Endodermal cell (in vitro differentiated cells): ENCODE measurements around the gene SNCA. TPM values are rescaled to one million over a fixed set of nuclear protein-coding genes. Genes with fewer than 3 reads are reported as not detected.
A peak's percentile ranks its signal among the peaks of the same experiment; 100 is the strongest.

Experiments used
- DNase-seq: peaks from one replicate; pipeline ENCODE4 v3.0.0-alpha.2; 2017
- H3K27ac ChIP-seq: 2 replicates; pipeline ENCODE4 v1.5.1; 2013; ENCODE audit warnings: mild to moderate bottlenecking, low read depth, low read length, moderate library complexity
- H3K27me3 ChIP-seq: 2 replicates; pipeline ENCODE4 v1.6.1; 2013; ENCODE audit warnings: mild to moderate bottlenecking, low read length, moderate library complexity; ENCODE audit not compliant: insufficient read depth, control insufficient read depth, poor library complexity, severe bottlenecking
- H3K36me3 ChIP-seq: 2 replicates; pipeline ENCODE4 v1.7.0; 2013; ENCODE audit warnings: mild to moderate bottlenecking, low read length, moderate library complexity; ENCODE audit not compliant: control insufficient read depth, insufficient read depth
- H3K4me1 ChIP-seq: one replicate; pipeline ENCODE4 v1.7.0; 2013; ENCODE audit warnings: low read length; ENCODE audit not compliant: control insufficient read depth, insufficient read depth
- H3K4me3 ChIP-seq: 2 replicates; pipeline ENCODE4 v1.5.1; 2013; ENCODE audit warnings: mild to moderate bottlenecking, low read length, moderate library complexity
- H3K9ac ChIP-seq: 2 replicates; pipeline ENCODE4 v1.6.1; 2013; ENCODE audit warnings: mild to moderate bottlenecking, low read length, moderate library complexity; ENCODE audit not compliant: poor library complexity, severe bottlenecking; ENCODE audit errors: extremely low read depth
- H3K9me3 ChIP-seq: 2 replicates; pipeline ENCODE4 v1.6.1; 2013; ENCODE audit warnings: mild to moderate bottlenecking, low read length, moderate library complexity; ENCODE audit not compliant: control insufficient read depth
- H3K27ac Mint-ChIP-seq: 2 replicates; pipeline ENCODE4 v1.8.0; 2020; ENCODE audit warnings: mixed read lengths
- H3K27me3 Mint-ChIP-seq: 2 replicates; pipeline ENCODE4 v1.8.0; 2021; ENCODE audit warnings: mild to moderate bottlenecking, mixed read lengths; ENCODE audit not compliant: insufficient read depth
- H3K36me3 Mint-ChIP-seq: 2 replicates; pipeline ENCODE4 v1.8.0; 2020; ENCODE audit warnings: low read depth, mixed read lengths
- H3K4me1 Mint-ChIP-seq: 2 replicates; pipeline ENCODE4 v1.8.0; 2020; ENCODE audit warnings: mixed read lengths
- H3K4me3 Mint-ChIP-seq: 2 replicates; pipeline ENCODE4 v1.8.0; 2020; ENCODE audit warnings: mild to moderate bottlenecking, moderate library complexity, mixed read lengths
- H3K9me3 Mint-ChIP-seq: 2 replicates; pipeline ENCODE4 v1.8.0; 2020; ENCODE audit warnings: mild to moderate bottlenecking, mixed read lengths
- WGBS, 2 experiments: methylation state at CpG; one replicate each; pipeline versions ENCODE4 v1.1.5 to v1.1.7; 2013; ENCODE audit warnings: missing lambda C conversion rate in 2 of 2, mixed read lengths in 1 of 2; ENCODE audit not compliant: insufficient coverage in 1 of 2, insufficient read length in 1 of 2; 5-methylcytosine and 5-hydroxymethylcytosine counted together
- long read RNA-seq, 4 experiments: library from polyadenylated mRNA in 2 of 4; library from RNA in 1 of 4; library from capped mRNA in 1 of 4; stranded (forward) in 3 of 4; unstranded in 1 of 4; transcript quantifications; one replicate each; pipeline ENCODE4 v2.0.0, GENCODE V29; 2020 to 2021; ENCODE audit warnings: inconsistent platforms in 1 of 4
- polyA plus RNA-seq, 2 experiments: library from polyadenylated mRNA; stranded (reverse); fragments of 50-300 nt; gene quantifications; one replicate each; pipeline ENCODE4 v1.2.3, GENCODE V29; 2013
- total RNA-seq, 2 donors: library from RNA; stranded (reverse); fragmentation: NEBNext Ultra II Directional in 1 of 2; extraction: Animal tissue kit (Norgen Biotek cat#: 25700) in 1 of 2; gene quantifications; 2 replicates in 1 of 2; 3 replicates in 1 of 2; pipeline ENCODE4 v1.2.1, GENCODE V29; 2021
- TF ChIP-seq, protein P1 (sequence below): fragments of 200-600 bp; sonication (generic); conservative IDR thresholded peaks from 2 replicates; pipeline ENCODE4 v1.5.0; 2021; ENCODE audit warnings: antibody characterized with exemption, mild to moderate bottlenecking

The SNCA gene
- 10 to 100 TPM; 11.3 to 13.5 TPM for total RNA-seq
- 21.4 TPM for polyA plus RNA-seq (2013, experiment 1 of 2)
- polyA plus RNA-seq (2013, experiment 2 of 2), result 19.5 TPM
- long read RNA-seq, experiment 1, partial matches to known transcripts, result 2 of 4 reads
- long read RNA-seq, experiment 1, other reads (novel, unspliced or antisense), result 0 of 4 reads
- long read RNA-seq, experiment 2, transcript SNCA-205 (6 exons, 1,290 nt), result major isoform, 21 of 27 reads
- long read RNA-seq, experiment 2, partial matches to known transcripts, result 1 of 27 reads
- long read RNA-seq, experiment 2, other reads (novel, unspliced or antisense), result 2 of 27 reads
- long read RNA-seq, experiment 3, transcript SNCA-205 (6 exons, 1,290 nt), result major isoform, 27 of 35 reads
- long read RNA-seq, experiment 3, partial matches to known transcripts, result 2 of 35 reads
- long read RNA-seq, experiment 3, other reads (novel, unspliced or antisense), result 3 of 35 reads
- long read RNA-seq, experiment 4, transcript SNCA-205 (6 exons, 1,290 nt), result major isoform, 42 of 54 reads
- long read RNA-seq, experiment 4, partial matches to known transcripts, result 3 of 54 reads
- long read RNA-seq, experiment 4, other reads (novel, unspliced or antisense), result 0 of 54 reads

DNA sequence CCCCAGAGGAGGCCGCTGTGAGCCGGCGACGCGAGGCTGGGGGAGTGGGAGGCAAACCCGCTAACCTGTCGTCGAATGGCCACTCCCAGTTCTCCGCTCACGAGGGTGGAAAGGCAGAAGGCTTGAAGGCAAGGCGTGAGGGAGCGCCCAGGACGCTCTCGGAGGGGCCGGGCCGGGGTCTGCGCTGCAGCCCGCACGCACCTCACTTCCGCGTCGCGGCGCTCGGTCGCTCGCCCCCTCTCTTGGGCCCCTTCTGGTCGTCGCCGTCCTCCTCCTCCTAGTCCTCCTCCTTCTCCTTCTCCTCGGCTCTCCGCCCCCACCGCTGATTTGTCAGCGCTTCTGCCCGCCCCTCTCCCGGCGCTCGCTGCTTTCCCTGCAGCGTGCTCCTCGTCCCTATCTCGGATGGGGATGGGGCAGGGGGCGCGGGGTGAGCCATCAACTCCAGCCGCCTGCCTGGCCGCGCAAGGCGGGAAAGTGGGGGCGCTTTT lies at the start of gene SNCA:
TSS of gene SNCA (minus strand) at position 265 of the 488 bp plus-strand sequence. CDS start 1,494 bp downstream, outside the sequence.
- H3K4me3 Mint-ChIP-seq, result peak within 1 kb of the TSS; percentile 77
- H3K36me3 ChIP-seq, result no peaks in the 10 kb centered on the region
- H3K4me1 ChIP-seq, result no peaks in the 10 kb centered on the region
- TF ChIP-seq, protein P1, sequence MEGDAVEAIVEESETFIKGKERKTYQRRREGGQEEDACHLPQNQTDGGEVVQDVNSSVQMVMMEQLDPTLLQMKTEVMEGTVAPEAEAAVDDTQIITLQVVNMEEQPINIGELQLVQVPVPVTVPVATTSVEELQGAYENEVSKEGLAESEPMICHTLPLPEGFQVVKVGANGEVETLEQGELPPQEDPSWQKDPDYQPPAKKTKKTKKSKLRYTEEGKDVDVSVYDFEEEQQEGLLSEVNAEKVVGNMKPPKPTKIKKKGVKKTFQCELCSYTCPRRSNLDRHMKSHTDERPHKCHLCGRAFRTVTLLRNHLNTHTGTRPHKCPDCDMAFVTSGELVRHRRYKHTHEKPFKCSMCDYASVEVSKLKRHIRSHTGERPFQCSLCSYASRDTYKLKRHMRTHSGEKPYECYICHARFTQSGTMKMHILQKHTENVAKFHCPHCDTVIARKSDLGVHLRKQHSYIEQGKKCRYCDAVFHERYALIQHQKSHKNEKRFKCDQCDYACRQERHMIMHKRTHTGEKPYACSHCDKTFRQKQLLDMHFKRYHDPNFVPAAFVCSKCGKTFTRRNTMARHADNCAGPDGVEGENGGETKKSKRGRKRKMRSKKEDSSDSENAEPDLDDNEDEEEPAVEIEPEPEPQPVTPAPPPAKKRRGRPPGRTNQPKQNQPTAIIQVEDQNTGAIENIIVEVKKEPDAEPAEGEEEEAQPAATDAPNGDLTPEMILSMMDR, result no peak
- 1 to 10% methylated on average over 2 to 48 of the region's 48 CpGs for WGBS, 2 experiments
- no peaks in the 10 kb centered on the region for H3K4me1 Mint-ChIP-seq
- peak within 1 kb of the TSS; percentile 54 for H3K27ac ChIP-seq
- H3K36me3 Mint-ChIP-seq, result no peaks in the 10 kb centered on the region
- H3K27ac Mint-ChIP-seq, result peak within 1 kb of the TSS; percentile 80
- H3K27me3 ChIP-seq, result peaks cover 39% of the 10 kb centered on the region
- H3K9me3 ChIP-seq, result no peaks in the 10 kb centered on the region
- no peak within 1 kb of the TSS for H3K9ac ChIP-seq
- peak; percentile 95 for DNase-seq
- H3K9me3 Mint-ChIP-seq, result no peaks in the 10 kb centered on the region
- peaks cover 33% of the 10 kb centered on the region for H3K27me3 Mint-ChIP-seq
- H3K4me3 ChIP-seq, result peak within 1 kb of the TSS; percentile 84

DNA sequence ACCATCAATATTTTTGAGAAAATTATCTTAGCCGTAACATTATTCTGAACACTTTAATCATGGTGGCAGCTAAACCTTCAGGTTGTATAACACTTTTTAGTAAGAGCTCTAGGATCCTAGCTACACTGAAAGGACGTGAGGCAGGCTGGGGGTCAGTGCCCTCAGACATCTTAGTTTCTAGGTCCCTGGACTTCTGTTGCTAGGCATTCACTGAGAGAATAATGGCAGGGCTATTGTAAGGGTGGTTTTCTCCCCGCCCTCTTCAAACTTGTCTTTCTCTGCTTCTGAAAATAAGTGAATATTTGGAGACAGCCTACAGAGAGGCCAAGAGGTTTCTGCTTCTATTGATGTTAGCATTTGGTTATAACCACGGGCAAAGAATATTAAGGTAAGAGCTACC lies 42.3 kb upstream of the SNCA start:
- Histone ChIP-seq H3K36me3 (no peaks in the 10 kb centered on the region), H3K27me3 (no peaks in the 10 kb centered on the region), H3K9ac (no peak overlapping the region), H3K4me3 (no peak overlapping the region), H3K9me3 (no peaks in the 10 kb centered on the region), H3K4me1 (no peaks in the 10 kb centered on the region), H3K27ac (peak overlapping the region; percentile 83)
- no peak for DNase-seq
- no peaks in the 10 kb centered on the region for H3K9me3 Mint-ChIP-seq
- H3K4me1 Mint-ChIP-seq, result no peaks in the 10 kb centered on the region
- H3K27ac Mint-ChIP-seq, result no peak overlapping the region
- H3K36me3 Mint-ChIP-seq, result no peaks in the 10 kb centered on the region
- TF ChIP-seq, protein P1, result no peak
- peaks cover 2% of the 10 kb centered on the region for H3K27me3 Mint-ChIP-seq
- WGBS, 2 experiments, result 60 to 90% methylated on average over 1 to 4 of the region's 4 CpGs
- H3K4me3 Mint-ChIP-seq, result no peak overlapping the region

DNA sequence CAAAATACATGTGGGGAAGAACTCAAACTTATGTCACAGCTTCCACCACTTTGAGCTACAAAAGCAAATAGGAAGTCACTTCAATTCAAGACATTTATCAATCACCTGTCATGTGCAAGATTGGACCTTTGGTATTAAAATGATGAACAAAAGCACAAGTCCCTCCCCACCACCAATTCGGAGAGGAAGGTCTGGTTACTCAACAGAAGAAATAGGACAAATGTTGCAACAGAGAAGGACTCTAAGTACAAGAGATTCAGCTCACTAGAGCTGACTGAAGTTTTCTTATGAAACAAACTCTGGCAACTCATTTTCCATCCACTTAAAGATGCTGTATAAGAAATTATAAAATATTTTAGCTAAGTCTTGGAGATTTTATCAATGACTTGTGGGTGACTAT lies 41.6 kb upstream of the SNCA start:
- H3K4me3 ChIP-seq, result no peak overlapping the region
- no peak overlapping the region for H3K9ac ChIP-seq
- H3K4me1 ChIP-seq, result no peaks in the 10 kb centered on the region
- no peaks in the 10 kb centered on the region for H3K27me3 ChIP-seq
- Mint-ChIP-seq H3K36me3 (no peaks in the 10 kb centered on the region), H3K27me3 (peaks cover 2% of the 10 kb centered on the region), H3K4me3 (no peak overlapping the region), H3K27ac (no peak overlapping the region), H3K9me3 (no peaks in the 10 kb centered on the region), H3K4me1 (no peaks in the 10 kb centered on the region)
- H3K36me3 ChIP-seq, result no peaks in the 10 kb centered on the region
- H3K9me3 ChIP-seq, result no peaks in the 10 kb centered on the region
- WGBS, 2 experiments, result 80% methylated on average over 1 of the region's 1 CpG
- no peak for DNase-seq
- TF ChIP-seq, protein P1, result no peak
- peak overlapping the region; percentile 83 for H3K27ac ChIP-seq
